AG04450 (cell line): Measurements from ENCODE around the gene TNFSF8. TPM values are rescaled to one million over a fixed set of nuclear protein-coding genes. Genes with fewer than 3 reads are reported as not detected.

Source experiments
- CTCF ChIA-PET: fragments of 300-600, 350-600 bp; formaldehyde crosslinking; extraction: SDS; loops from one replicate; lab custom pipeline; 2022; ENCODE audit warnings: antibody characterized with exemption, inconsistent platforms; lab: Charles Lee
- POLR2A ChIA-PET: fragments of 350-600 bp; formaldehyde crosslinking; extraction: SDS; loops from one replicate; lab custom pipeline; 2021; ENCODE audit warnings: antibody characterized with exemption, inconsistent platforms; lab: Yijun Ruan, JAX
- DNase-seq: peaks from one replicate; pipeline ENCODE4 v3.0.0-alpha.2; 2011; ENCODE audit warnings: low read depth, low spot score
- H3K27ac ChIP-seq: one replicate; pipeline ENCODE4 v1.5.1; 2012; ENCODE audit warnings: low read depth, low read length, control low read depth
- H3K27me3 ChIP-seq: one replicate; pipeline ENCODE4 v1.6.0; 2012; ENCODE audit warnings: low read length; ENCODE audit not compliant: control insufficient read depth, insufficient read depth
- H3K4me3 ChIP-seq: 2 replicates; pipeline ENCODE4 v1.5.1; 2011; ENCODE audit warnings: mild to moderate bottlenecking, low read depth, low read length, control low read depth
- H3K9me3 ChIP-seq: 2 replicates; pipeline ENCODE4 v1.5.1; 2012; ENCODE audit warnings: low read length; ENCODE audit not compliant: control insufficient read depth, insufficient read depth
- polyA plus RNA-seq: library from polyadenylated mRNA; depleted of rRNA; stranded (reverse); fragments of >200 nt; gene quantifications from 2 replicates; pipeline ENCODE4 v1.2.3, GENCODE V29; 2011
- TF ChIP-seq, protein P1 (sequence below): IDR thresholded peaks from 2 replicates; pipeline ENCODE4 v1.5.1; 2011; ENCODE audit warnings: low read depth, low read length, control low read depth, inconsistent platforms

TNFSF8 gene
- polyA plus RNA-seq, 1 experiment = not detected

DNA sequence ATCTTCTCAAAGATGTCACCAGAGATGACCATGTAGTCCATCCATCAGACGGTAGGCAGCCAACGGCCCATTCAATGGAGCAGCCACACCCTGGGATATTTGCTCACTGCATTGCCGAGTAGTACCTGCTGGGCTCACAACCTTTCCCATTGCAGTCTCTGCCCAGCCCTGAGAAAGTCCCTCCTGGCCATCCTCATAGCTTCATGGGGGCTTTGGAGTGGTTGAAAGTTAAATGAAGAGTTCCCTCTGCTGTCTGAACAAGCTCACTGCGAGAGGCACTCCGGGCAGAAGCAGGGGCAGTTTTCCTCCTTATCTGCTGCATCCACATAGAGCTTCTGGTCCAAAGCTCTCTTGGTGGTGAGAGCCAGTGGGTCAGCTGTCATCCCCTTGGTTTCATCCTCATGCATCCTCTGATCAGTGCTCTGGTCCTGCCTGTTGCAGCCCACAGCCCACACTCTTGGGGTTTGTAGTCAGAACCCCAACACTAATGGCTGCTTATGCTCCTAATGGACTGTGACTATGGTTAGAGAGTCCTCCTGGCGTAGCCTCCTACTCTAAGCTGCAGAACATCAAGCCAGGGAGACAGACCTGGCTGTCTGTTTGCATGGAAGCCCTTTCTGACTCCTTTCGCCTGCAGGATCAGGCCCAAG lies 23.3 kb downstream of the TNFSF8 start:
- no peak overlapping the region for H3K27ac ChIP-seq
- ChIA-PET POLR2A (interaction anchor here (1.1 to 1.6 kb wide), 2 partner anchors 12 to 20 kb away, joined by 3 to 5 read pairs; no protein-coding TSS in a partner anchor), CTCF (interaction anchor here (0.5 to 10.3 kb wide), 56 partner anchors 8 to 617 kb away, joined by 3 to 265 read pairs (median 4); partner anchors contain the start of genes TEX48, TEX53 and TNFSF15)
- no peaks in the 10 kb centered on the region for H3K9me3 ChIP-seq
- TF ChIP-seq, protein P1, sequence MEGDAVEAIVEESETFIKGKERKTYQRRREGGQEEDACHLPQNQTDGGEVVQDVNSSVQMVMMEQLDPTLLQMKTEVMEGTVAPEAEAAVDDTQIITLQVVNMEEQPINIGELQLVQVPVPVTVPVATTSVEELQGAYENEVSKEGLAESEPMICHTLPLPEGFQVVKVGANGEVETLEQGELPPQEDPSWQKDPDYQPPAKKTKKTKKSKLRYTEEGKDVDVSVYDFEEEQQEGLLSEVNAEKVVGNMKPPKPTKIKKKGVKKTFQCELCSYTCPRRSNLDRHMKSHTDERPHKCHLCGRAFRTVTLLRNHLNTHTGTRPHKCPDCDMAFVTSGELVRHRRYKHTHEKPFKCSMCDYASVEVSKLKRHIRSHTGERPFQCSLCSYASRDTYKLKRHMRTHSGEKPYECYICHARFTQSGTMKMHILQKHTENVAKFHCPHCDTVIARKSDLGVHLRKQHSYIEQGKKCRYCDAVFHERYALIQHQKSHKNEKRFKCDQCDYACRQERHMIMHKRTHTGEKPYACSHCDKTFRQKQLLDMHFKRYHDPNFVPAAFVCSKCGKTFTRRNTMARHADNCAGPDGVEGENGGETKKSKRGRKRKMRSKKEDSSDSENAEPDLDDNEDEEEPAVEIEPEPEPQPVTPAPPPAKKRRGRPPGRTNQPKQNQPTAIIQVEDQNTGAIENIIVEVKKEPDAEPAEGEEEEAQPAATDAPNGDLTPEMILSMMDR = peak; percentile 83
- no peaks in the 10 kb centered on the region for H3K27me3 ChIP-seq
- DNase-seq = no peak
- no peak overlapping the region for H3K4me3 ChIP-seq

DNA sequence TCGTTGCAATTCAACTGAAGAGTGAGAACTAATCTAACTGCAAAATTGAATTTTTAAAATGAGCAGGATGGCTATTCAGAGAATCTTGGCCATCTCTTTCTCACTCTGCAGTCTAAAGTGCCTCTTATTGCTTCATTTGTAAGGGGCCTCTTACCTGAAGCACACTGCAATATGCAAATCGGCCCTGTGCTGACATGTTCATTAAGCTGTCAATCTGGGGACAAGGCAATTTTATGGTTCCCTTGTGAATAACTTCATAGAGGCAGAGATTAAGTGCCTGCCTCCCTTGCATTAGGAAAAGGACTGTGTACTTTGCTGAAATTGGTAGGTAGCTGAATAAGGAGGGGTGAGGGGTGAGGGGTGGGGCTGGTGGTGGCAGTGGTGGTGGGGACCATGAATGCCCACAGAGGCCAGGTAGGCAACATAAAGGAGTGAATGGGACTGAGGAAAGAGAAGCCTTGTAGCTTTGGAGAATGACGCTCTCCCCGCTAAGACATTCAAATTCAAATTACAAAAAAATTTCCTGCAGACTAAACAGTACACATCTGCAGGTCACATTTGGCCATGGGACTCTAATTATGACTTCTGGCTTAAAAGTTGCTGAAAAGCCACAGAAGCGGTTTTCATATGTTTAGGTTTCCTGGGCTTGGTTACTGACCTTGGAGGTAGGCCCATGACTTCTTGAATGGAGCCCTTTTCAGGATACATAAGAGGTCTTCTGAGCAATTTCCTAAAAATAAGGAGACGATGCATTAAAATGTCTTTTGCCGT lies 25.0 kb downstream of the TNFSF8 start:
- Histone ChIP-seq H3K27me3 (no peaks in the 10 kb centered on the region), H3K9me3 (no peaks in the 10 kb centered on the region), H3K4me3 (no peak overlapping the region), H3K27ac (no peak overlapping the region)
- no peak for DNase-seq
- TF ChIP-seq, protein P1 = no peak
- ChIA-PET POLR2A (no interaction called here), CTCF (interaction anchor here (0.6 to 10.3 kb wide), 9 partner anchors 13 to 243 kb away, joined by 3 to 265 read pairs (median 13); partner anchors contain the start of gene TEX48)

DNA sequence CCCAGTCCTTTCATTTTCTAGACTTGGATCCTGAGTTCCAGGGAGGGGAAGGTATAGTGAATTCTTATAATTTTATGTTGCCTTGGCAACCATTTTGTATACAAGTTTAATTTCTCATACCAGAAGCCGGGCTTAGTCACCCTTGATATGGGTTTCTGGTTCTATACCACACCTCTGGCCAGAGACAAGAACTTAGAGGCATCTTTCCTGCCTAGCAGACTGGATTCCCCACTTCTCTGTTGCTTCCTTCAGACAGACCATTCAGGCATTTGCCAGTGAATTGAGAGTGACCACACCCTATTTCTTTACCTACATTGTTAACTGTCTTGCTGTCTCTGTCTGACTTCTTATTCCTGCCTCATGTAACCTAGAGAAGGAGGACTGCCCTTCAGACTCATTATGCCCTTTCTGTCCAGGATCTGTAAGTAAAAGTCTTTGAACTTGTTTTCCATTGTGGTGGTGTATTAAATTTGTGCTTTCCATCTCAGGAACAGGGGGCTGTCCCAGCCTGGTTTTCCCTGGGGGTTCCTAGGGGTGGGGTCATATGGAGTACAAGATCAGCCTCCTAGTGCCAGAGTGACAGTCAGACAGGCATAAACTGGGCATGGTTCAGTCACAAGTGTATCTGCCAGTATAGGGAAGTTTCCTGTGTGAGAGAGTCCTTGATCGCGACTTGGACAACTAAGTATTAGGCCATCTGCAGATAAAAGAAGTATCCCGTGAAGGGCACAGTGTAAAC lies 27.4 kb downstream of the TNFSF8 start:
- TF ChIP-seq, protein P1 = no peak
- ChIA-PET POLR2A (no interaction called here), CTCF (interaction anchor here (1.0 to 1.8 kb wide), 3 partner anchors 11 to 222 kb away, joined by 3 to 7 read pairs (median 6); no protein-coding TSS in a partner anchor)
- DNase-seq = no peak
- Histone ChIP-seq H3K27ac (no peak overlapping the region), H3K4me3 (no peak overlapping the region), H3K27me3 (no peaks in the 10 kb centered on the region), H3K9me3 (no peaks in the 10 kb centered on the region)

DNA sequence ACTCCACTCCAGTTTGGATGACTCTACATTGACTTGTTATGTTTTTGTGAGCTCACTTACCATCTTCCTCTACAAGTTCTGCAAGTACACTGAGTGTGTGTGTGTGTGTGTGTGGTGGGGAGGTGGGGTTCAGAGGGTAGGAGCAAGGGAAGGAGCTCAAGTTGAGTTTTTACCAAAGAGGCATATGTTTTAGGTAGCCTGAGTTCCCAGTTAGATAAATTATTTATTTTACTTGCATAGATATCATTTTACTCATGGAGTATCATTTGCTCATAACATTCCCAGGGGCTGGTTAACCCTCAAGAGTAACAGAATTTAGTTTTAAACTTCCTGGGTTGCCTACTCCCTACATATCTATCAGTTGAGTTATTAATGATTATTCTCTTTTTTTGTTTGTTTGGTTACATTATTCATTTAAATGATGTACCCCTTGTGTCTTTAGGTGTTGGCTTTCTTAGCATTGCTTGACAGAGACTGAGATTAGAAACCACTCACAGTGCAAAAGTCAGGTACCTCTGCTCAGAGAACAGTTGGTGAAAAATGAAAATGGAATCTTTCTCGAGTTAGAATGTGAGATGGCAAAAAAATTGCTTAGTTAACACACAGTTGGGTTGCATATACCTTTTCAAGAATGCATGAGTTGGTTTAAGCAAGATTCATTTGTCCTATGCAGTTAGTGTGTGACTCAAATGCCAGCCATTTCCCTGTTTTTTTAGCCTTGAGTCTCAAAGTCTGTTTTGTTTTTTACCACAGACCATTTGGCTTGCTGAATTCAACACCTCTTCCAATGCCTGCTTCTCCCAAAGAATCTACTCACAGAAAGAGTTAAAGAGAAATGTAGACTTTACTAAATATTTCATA lies 29.2 kb downstream of the TNFSF8 start:
- TF ChIP-seq, protein P1 = no peak
- DNase-seq = peak; percentile 71
- H3K4me3 ChIP-seq = no peak overlapping the region
- no peaks in the 10 kb centered on the region for H3K27me3 ChIP-seq
- ChIA-PET CTCF (interaction anchor here (1.0 to 3.5 kb wide), 3 partner anchors 9 to 115 kb away, joined by 4 to 9 read pairs (median 4); no protein-coding TSS in a partner anchor), POLR2A (interaction anchor here (0.6 to 1.1 kb wide), 5 partner anchors 49 to 224 kb away, joined by 3 read pairs; no protein-coding TSS in a partner anchor)
- peak overlapping the region; percentile 85 for H3K27ac ChIP-seq
- H3K9me3 ChIP-seq = no peaks in the 10 kb centered on the region
